ENCODE measurements around the gene SEMA5A.

SEMA5A gene

GRCh38 chr5:9396285-9396770, 149.5 kb downstream of the SEMA5A start:
- Histone ChIP-seq H2BK15ac (replicated peaks; ENCODE audit: low read depth) (no peak overlapping the region), H3K79me2 (ENCODE audit: control insufficient read depth, insufficient read depth, low read length) (no peaks in the 10 kb centered on the region), H3K27me3 (ENCODE audit: insufficient read depth, low read length, poor library complexity) (no peaks in the 10 kb centered on the region), H3K36me3 (ENCODE audit: control insufficient read depth, insufficient read depth, low read length) (no peaks in the 10 kb centered on the region), H3K4ac (ENCODE audit: low read depth, low read length) (no peak overlapping the region), H3K79me1 (ENCODE audit: low read length) (peaks cover 7% of the 10 kb centered on the region), H4K8ac (ENCODE audit: low read depth, low read length) (no peak overlapping the region), H2BK5ac (ENCODE audit: low read length) (no peak overlapping the region), H3K4me1 (ENCODE audit: control insufficient read depth, low read depth, low read length) (peaks cover 5% of the 10 kb centered on the region), H3K4me2 (ENCODE audit: low read length) (no peak overlapping the region), H3K23ac (ENCODE audit: low read length) (no peak overlapping the region), H2AK5ac (ENCODE audit: low read length) (no peak overlapping the region), H4K5ac (ENCODE audit: low read length) (no peak overlapping the region), H3K9ac (ENCODE audit: low read length) (no peak overlapping the region), H3K27ac (ENCODE audit: low read depth, low read length) (no peak overlapping the region), H2BK120ac (ENCODE audit: low read depth, low read length) (no peak overlapping the region), H3K18ac (ENCODE audit: low read length) (no peak overlapping the region), H3K56ac (ENCODE audit: low read length) (no peak overlapping the region), H3K4me3 (ENCODE audit: low read length) (no peak overlapping the region)
- WGBS (ENCODE audit: extremely low coverage, insufficient coverage, low lambda C conversion rate): no CpG with 5 or more reads among the region's 2 CpGs
- DNase-seq: no peak

GRCh38 chr5:9395706-9396105, 150.2 kb downstream of the SEMA5A start:
- H3K56ac ChIP-seq (ENCODE audit: low read length): no peak overlapping the region
- H3K79me1 ChIP-seq (ENCODE audit: low read length): peaks cover 7% of the 10 kb centered on the region
- no peak overlapping the region for H3K9ac ChIP-seq (ENCODE audit: low read length)
- H2BK5ac ChIP-seq (ENCODE audit: low read length): no peak overlapping the region
- H3K4me3 ChIP-seq (ENCODE audit: low read length): no peak overlapping the region
- peaks cover 5% of the 10 kb centered on the region for H3K4me1 ChIP-seq (ENCODE audit: control insufficient read depth, low read depth, low read length)
- no peaks in the 10 kb centered on the region for H3K79me2 ChIP-seq (ENCODE audit: control insufficient read depth, insufficient read depth, low read length)
- no peak overlapping the region for H2BK15ac ChIP-seq (replicated peaks; ENCODE audit: low read depth)
- no peak overlapping the region for H3K18ac ChIP-seq (ENCODE audit: low read length)
- H3K4me2 ChIP-seq (ENCODE audit: low read length): no peak overlapping the region
- H3K23ac ChIP-seq (ENCODE audit: low read length): no peak overlapping the region
- H4K8ac ChIP-seq (ENCODE audit: low read depth, low read length): no peak overlapping the region
- no peaks in the 10 kb centered on the region for H3K36me3 ChIP-seq (ENCODE audit: control insufficient read depth, insufficient read depth, low read length)
- no peak overlapping the region for H2BK120ac ChIP-seq (ENCODE audit: low read depth, low read length)
- H2AK5ac ChIP-seq (ENCODE audit: low read length): no peak overlapping the region
- no CpG with 5 or more reads among the region's 2 CpGs for WGBS (ENCODE audit: extremely low coverage, insufficient coverage, low lambda C conversion rate)
- H3K27ac ChIP-seq (ENCODE audit: low read depth, low read length): no peak overlapping the region
- H3K27me3 ChIP-seq (ENCODE audit: insufficient read depth, low read length, poor library complexity): no peaks in the 10 kb centered on the region
- H4K5ac ChIP-seq (ENCODE audit: low read length): no peak overlapping the region
- H3K4ac ChIP-seq (ENCODE audit: low read depth, low read length): no peak overlapping the region
- no peak for DNase-seq

- Histone ChIP-seq H4K8ac (ENCODE audit: low read depth, low read length) (no peak overlapping the region), H3K18ac (ENCODE audit: low read length) (no peak overlapping the region), H3K27ac (ENCODE audit: low read depth, low read length) (no peak overlapping the region), H3K36me3 (ENCODE audit: control insufficient read depth, insufficient read depth, low read length) (no peaks in the 10 kb centered on the region), H3K23ac (ENCODE audit: low read length) (no peak overlapping the region), H3K4me3 (ENCODE audit: low read length) (no peak overlapping the region), H3K79me2 (ENCODE audit: control insufficient read depth, insufficient read depth, low read length) (no peaks in the 10 kb centered on the region), H3K56ac (ENCODE audit: low read length) (no peak overlapping the region), H4K5ac (ENCODE audit: low read length) (no peak overlapping the region), H3K4me1 (ENCODE audit: control insufficient read depth, low read depth, low read length) (peaks cover 7% of the 10 kb centered on the region), H2AK5ac (ENCODE audit: low read length) (no peak overlapping the region), H3K27me3 (ENCODE audit: insufficient read depth, low read length, poor library complexity) (no peaks in the 10 kb centered on the region), H2BK15ac (replicated peaks; ENCODE audit: low read depth) (no peak overlapping the region), H3K4ac (ENCODE audit: low read depth, low read length) (no peak overlapping the region), H3K4me2 (ENCODE audit: low read length) (no peak overlapping the region), H2BK5ac (ENCODE audit: low read length) (no peak overlapping the region), H3K79me1 (ENCODE audit: low read length) (peaks cover 10% of the 10 kb centered on the region), H3K9ac (ENCODE audit: low read length) (no peak overlapping the region), H2BK120ac (ENCODE audit: low read depth, low read length) (no peak overlapping the region)
- no peak for DNase-seq
- no CpG with 5 or more reads among the region's 6 CpGs for WGBS (ENCODE audit: extremely low coverage, insufficient coverage, low lambda C conversion rate)
These were observed 151.7 kb downstream of the SEMA5A start for GRCh38 chr5:9394221-9394620.

- Histone ChIP-seq H2AK5ac (ENCODE audit: low read length) (no peak overlapping the region), H3K27ac (ENCODE audit: low read depth, low read length) (no peak overlapping the region), H3K56ac (ENCODE audit: low read length) (no peak overlapping the region), H3K79me2 (ENCODE audit: control insufficient read depth, insufficient read depth, low read length) (no peaks in the 10 kb centered on the region), H4K8ac (ENCODE audit: low read depth, low read length) (no peak overlapping the region), H2BK5ac (ENCODE audit: low read length) (no peak overlapping the region), H3K9ac (ENCODE audit: low read length) (no peak overlapping the region), H3K18ac (ENCODE audit: low read length) (no peak overlapping the region), H3K23ac (ENCODE audit: low read length) (no peak overlapping the region), H2BK120ac (ENCODE audit: low read depth, low read length) (no peak overlapping the region), H3K4me3 (ENCODE audit: low read length) (no peak overlapping the region), H3K27me3 (ENCODE audit: insufficient read depth, low read length, poor library complexity) (no peaks in the 10 kb centered on the region), H3K79me1 (ENCODE audit: low read length) (peaks cover 9% of the 10 kb centered on the region), H3K4ac (ENCODE audit: low read depth, low read length) (no peak overlapping the region), H3K4me1 (ENCODE audit: control insufficient read depth, low read depth, low read length) (peaks cover 7% of the 10 kb centered on the region), H3K36me3 (ENCODE audit: control insufficient read depth, insufficient read depth, low read length) (no peaks in the 10 kb centered on the region), H4K5ac (ENCODE audit: low read length) (no peak overlapping the region), H3K4me2 (ENCODE audit: low read length) (no peak overlapping the region), H2BK15ac (replicated peaks; ENCODE audit: low read depth) (no peak overlapping the region)
- DNase-seq: no peak
- WGBS (ENCODE audit: extremely low coverage, insufficient coverage, low lambda C conversion rate): no CpG with 5 or more reads among the region's 1 CpG
These were observed 153.2 kb downstream of the SEMA5A start for GRCh38 chr5:9392625-9393024.

GRCh38 chr5:9391080-9391479, 154.8 kb downstream of the SEMA5A start:
- WGBS (ENCODE audit: extremely low coverage, insufficient coverage, low lambda C conversion rate): no CpG with 5 or more reads among the region's 4 CpGs
- no peak overlapping the region for H3K56ac ChIP-seq (ENCODE audit: low read length)
- peaks cover 9% of the 10 kb centered on the region for H3K79me1 ChIP-seq (ENCODE audit: low read length)
- H3K9ac ChIP-seq (ENCODE audit: low read length): no peak overlapping the region
- H4K5ac ChIP-seq (ENCODE audit: low read length): no peak overlapping the region
- no peak overlapping the region for H4K8ac ChIP-seq (ENCODE audit: low read depth, low read length)
- peaks cover 2% of the 10 kb centered on the region for H3K4me1 ChIP-seq (ENCODE audit: control insufficient read depth, low read depth, low read length)
- no peak overlapping the region for H2BK120ac ChIP-seq (ENCODE audit: low read depth, low read length)
- no peak overlapping the region for H3K4ac ChIP-seq (ENCODE audit: low read depth, low read length)
- H3K4me2 ChIP-seq (ENCODE audit: low read length): no peak overlapping the region
- no peak overlapping the region for H2BK15ac ChIP-seq (replicated peaks; ENCODE audit: low read depth)
- no peak overlapping the region for H3K23ac ChIP-seq (ENCODE audit: low read length)
- no peaks in the 10 kb centered on the region for H3K79me2 ChIP-seq (ENCODE audit: control insufficient read depth, insufficient read depth, low read length)
- H3K27ac ChIP-seq (ENCODE audit: low read depth, low read length): no peak overlapping the region
- no peak overlapping the region for H2BK5ac ChIP-seq (ENCODE audit: low read length)
- H3K18ac ChIP-seq (ENCODE audit: low read length): no peak overlapping the region
- no peaks in the 10 kb centered on the region for H3K36me3 ChIP-seq (ENCODE audit: control insufficient read depth, insufficient read depth, low read length)
- no peaks in the 10 kb centered on the region for H3K27me3 ChIP-seq (ENCODE audit: insufficient read depth, low read length, poor library complexity)
- no peak overlapping the region for H3K4me3 ChIP-seq (ENCODE audit: low read length)
- no peak overlapping the region for H2AK5ac ChIP-seq (ENCODE audit: low read length)
- no peak for DNase-seq

GRCh38 chr5:9390113-9390512, 155.8 kb downstream of the SEMA5A start:
- peaks cover 8% of the 10 kb centered on the region for H3K79me1 ChIP-seq (ENCODE audit: low read length)
- WGBS (ENCODE audit: extremely low coverage, insufficient coverage, low lambda C conversion rate): no CpG with 5 or more reads among the region's 1 CpG
- no peak overlapping the region for H3K23ac ChIP-seq (ENCODE audit: low read length)
- H3K27ac ChIP-seq (ENCODE audit: low read depth, low read length): no peak overlapping the region
- no peak overlapping the region for H3K18ac ChIP-seq (ENCODE audit: low read length)
- no peak overlapping the region for H4K8ac ChIP-seq (ENCODE audit: low read depth, low read length)
- no peak overlapping the region for H3K56ac ChIP-seq (ENCODE audit: low read length)
- no peak overlapping the region for H2BK120ac ChIP-seq (ENCODE audit: low read depth, low read length)
- H3K4me1 ChIP-seq (ENCODE audit: control insufficient read depth, low read depth, low read length): peaks cover 2% of the 10 kb centered on the region
- no peak for DNase-seq
- no peak overlapping the region for H4K5ac ChIP-seq (ENCODE audit: low read length)
- no peak overlapping the region for H2BK5ac ChIP-seq (ENCODE audit: low read length)
- no peak overlapping the region for H3K4me3 ChIP-seq (ENCODE audit: low read length)
- no peak overlapping the region for H3K9ac ChIP-seq (ENCODE audit: low read length)
- no peaks in the 10 kb centered on the region for H3K36me3 ChIP-seq (ENCODE audit: control insufficient read depth, insufficient read depth, low read length)
- no peak overlapping the region for H3K4ac ChIP-seq (ENCODE audit: low read depth, low read length)
- no peak overlapping the region for H3K4me2 ChIP-seq (ENCODE audit: low read length)
- H3K79me2 ChIP-seq (ENCODE audit: control insufficient read depth, insufficient read depth, low read length): no peaks in the 10 kb centered on the region
- no peaks in the 10 kb centered on the region for H3K27me3 ChIP-seq (ENCODE audit: insufficient read depth, low read length, poor library complexity)
- no peak overlapping the region for H2AK5ac ChIP-seq (ENCODE audit: low read length)
- H2BK15ac ChIP-seq (replicated peaks; ENCODE audit: low read depth): no peak overlapping the region
